ENCODE results near the gene CCT7. TPM values are rescaled to one million over a fixed set of nuclear protein-coding genes. Genes with fewer than 3 reads are reported as not detected.

CCT7 gene
- total RNA-seq, 1 donor from 2014 or later = 256 TPM

GRCh38 chr2:73210019-73210418, 24.1 kb upstream of the CCT7 start:
- DNase-seq (ENCODE audit: low spot score, unreplicated experiment) = no peak
- H3K27me3 Mint-ChIP-seq = peaks cover 31% of the 10 kb centered on the region
- H3K36me3 Mint-ChIP-seq (ENCODE audit: insufficient read depth) = no peaks in the 10 kb centered on the region
- H3K4me1 Mint-ChIP-seq (ENCODE audit: low read depth) = peaks cover 14% of the 10 kb centered on the region
- H3K4me3 Mint-ChIP-seq (ENCODE audit: low read depth) = no peak overlapping the region
- no peak overlapping the region for H3K27ac Mint-ChIP-seq
- H3K9me3 Mint-ChIP-seq (ENCODE audit: low read depth) = no peaks in the 10 kb centered on the region
- TF ChIP-seq CTCF (IDR thresholded peaks at IDR 0.05; ENCODE audit: unreplicated experiment) = no peak

DNA sequence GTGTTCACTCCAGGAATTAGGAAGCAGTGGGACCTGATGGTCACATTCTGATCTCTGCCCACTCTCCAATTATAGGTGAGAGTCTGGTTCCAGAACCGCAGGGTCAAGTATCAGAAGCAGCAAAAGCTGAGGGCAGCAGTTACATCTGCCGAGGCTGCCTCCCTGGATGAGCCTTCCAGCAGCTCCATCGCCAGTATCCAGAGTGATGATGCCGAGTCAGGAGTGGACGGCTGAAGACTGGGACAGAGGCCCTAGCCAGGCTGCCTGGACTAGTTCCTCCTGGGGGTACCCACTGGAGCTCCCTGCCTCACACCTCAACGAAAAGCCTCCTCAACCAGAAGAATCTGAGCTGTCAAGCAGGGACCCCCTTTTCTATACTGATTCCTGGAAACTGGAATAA, 23.4 kb upstream of the CCT7 start:
- H3K36me3 Mint-ChIP-seq (ENCODE audit: insufficient read depth) = no peaks in the 10 kb centered on the region
- H3K27me3 Mint-ChIP-seq = peaks cover 26% of the 10 kb centered on the region
- no peaks in the 10 kb centered on the region for H3K9me3 Mint-ChIP-seq (ENCODE audit: low read depth)
- H3K4me1 Mint-ChIP-seq (ENCODE audit: low read depth) = peaks cover 21% of the 10 kb centered on the region
- H3K27ac Mint-ChIP-seq = no peak overlapping the region
- TF ChIP-seq CTCF (IDR thresholded peaks at IDR 0.05; ENCODE audit: unreplicated experiment) = no peak
- no peak overlapping the region for H3K4me3 Mint-ChIP-seq (ENCODE audit: low read depth)
- DNase-seq (ENCODE audit: low spot score, unreplicated experiment) = no peak

- Mint-ChIP-seq H3K27me3 (peaks cover 20% of the 10 kb centered on the region), H3K27ac (no peak overlapping the region), H3K9me3 (ENCODE audit: low read depth) (no peaks in the 10 kb centered on the region), H3K4me3 (ENCODE audit: low read depth) (no peak overlapping the region), H3K4me1 (ENCODE audit: low read depth) (peaks cover 22% of the 10 kb centered on the region), H3K36me3 (ENCODE audit: insufficient read depth) (no peaks in the 10 kb centered on the region)
- TF ChIP-seq CTCF (IDR thresholded peaks at IDR 0.05; ENCODE audit: unreplicated experiment) = no peak
- no peak for DNase-seq (ENCODE audit: low spot score, unreplicated experiment)
Observed at GRCh38 chr2:73212098-73212447, 22.0 kb upstream of the CCT7 start.

GRCh38 chr2:73212448-73213176, 21.5 kb upstream of the CCT7 start:
- Mint-ChIP-seq H3K36me3 (ENCODE audit: insufficient read depth) (no peaks in the 10 kb centered on the region), H3K9me3 (ENCODE audit: low read depth) (no peaks in the 10 kb centered on the region), H3K4me1 (ENCODE audit: low read depth) (peaks cover 22% of the 10 kb centered on the region), H3K27ac (no peak overlapping the region), H3K27me3 (peaks cover 20% of the 10 kb centered on the region), H3K4me3 (ENCODE audit: low read depth) (peak overlapping the region; percentile 45)
- DNase-seq (ENCODE audit: low spot score, unreplicated experiment) = peak; percentile 61
- peak; percentile 88 for TF ChIP-seq CTCF (IDR thresholded peaks at IDR 0.05; ENCODE audit: unreplicated experiment)

DNA sequence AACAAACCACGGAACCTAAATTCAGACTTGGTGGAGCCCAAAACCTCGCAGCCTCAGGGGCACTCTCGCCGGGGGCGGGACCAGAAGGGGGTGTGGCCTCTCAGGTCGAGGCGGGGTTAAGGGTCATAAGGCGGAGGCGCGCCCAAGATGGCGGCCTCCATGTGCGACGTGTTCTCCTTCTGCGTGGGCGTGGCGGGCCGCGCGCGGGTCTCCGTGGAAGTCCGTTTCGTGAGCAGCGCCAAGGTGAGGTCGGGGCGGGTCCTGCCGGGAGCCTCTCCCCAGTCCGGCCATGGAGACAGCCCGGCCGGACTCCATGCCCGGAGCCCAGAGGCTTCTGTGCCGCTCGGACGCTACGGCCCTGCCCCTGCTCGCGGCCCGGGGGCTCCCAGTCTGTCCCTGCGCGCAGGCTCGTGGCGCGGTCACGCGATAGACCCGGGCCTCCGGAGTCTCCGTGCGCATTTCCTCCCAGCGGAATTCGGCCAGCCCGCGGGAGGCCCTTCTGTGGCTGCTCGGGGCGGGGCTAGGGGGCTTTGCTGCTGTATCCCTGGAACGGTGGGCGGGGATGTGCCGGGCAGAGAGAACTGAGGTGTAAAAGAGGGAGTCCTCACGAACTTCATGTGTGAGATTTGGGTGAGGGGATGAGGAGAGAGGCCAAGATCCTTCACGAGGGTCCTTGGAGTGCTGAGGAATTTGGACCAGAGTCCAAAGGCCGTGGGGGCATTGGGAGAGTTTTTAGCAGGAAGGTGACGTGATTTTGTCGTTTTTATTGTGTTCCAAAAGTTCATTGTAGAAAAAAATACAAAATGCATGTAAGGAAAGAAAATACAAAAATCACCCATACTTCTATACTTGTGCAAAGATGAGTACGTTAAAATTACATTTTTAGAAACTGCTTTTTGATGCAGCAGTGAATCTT, 19.7 kb upstream of the CCT7 start, which contains the start of gene SMYD5:
TSS of gene SMYD5 (plus strand) at position 126 of the 916 bp plus-strand sequence. CDS start at position 148, 22 bp downstream.
- peak within 1 kb of the TSS; percentile 89 for H3K4me3 Mint-ChIP-seq (ENCODE audit: low read depth)
- no peaks in the 10 kb centered on the region for H3K9me3 Mint-ChIP-seq (ENCODE audit: low read depth)
- no peak for TF ChIP-seq CTCF (IDR thresholded peaks at IDR 0.05; ENCODE audit: unreplicated experiment)
- peak within 1 kb of the TSS; percentile 95 for H3K27ac Mint-ChIP-seq
- H3K27me3 Mint-ChIP-seq = peaks cover 11% of the 10 kb centered on the region
- no peaks in the 10 kb centered on the region for H3K36me3 Mint-ChIP-seq (ENCODE audit: insufficient read depth)
- peak; percentile 75 for DNase-seq (ENCODE audit: low spot score, unreplicated experiment)
- H3K4me1 Mint-ChIP-seq (ENCODE audit: low read depth) = peaks cover 22% of the 10 kb centered on the region
